SK-N-SH treated with all-trans-retinoic acid at 6 μM for 48 hours (cell line): ENCODE measurements around the gene HELZ2.

ENCODE experiments used
- ARNTL ChIP-seq: fragments of 450-650 bp; formaldehyde crosslinking; IDR thresholded peaks from 2 replicates; pipeline ENCODE4 v1.5.0; 2020; ENCODE audit warnings: low read depth, mild to moderate bottlenecking, moderate library complexity, borderline replicate concordance
- CREB5 ChIP-seq: fragments of 250-450 bp; sonication (Bioruptor Pico); IDR thresholded peaks from 2 replicates; pipeline ENCODE4 v1.5.1; 2020; ENCODE audit warnings: low read depth, mild to moderate bottlenecking, moderate library complexity
- POU6F1 ChIP-seq: fragments of 250-450 bp; sonication (Bioruptor Pico); IDR thresholded peaks from 2 replicates; pipeline ENCODE4 v1.8.0; 2021; ENCODE audit warnings: low read depth, mild to moderate bottlenecking, moderate library complexity, borderline replicate concordance
- TCF4 ChIP-seq: fragments of 250-450 bp; sonication (Bioruptor Pico); IDR thresholded peaks from 2 replicates; pipeline ENCODE4 v1.8.0; 2021; ENCODE audit warnings: mild to moderate bottlenecking, moderate library complexity, borderline replicate concordance
- TOX ChIP-seq: fragments of 250-450 bp; sonication (Bioruptor Pico); IDR thresholded peaks from 2 replicates; pipeline ENCODE4 v1.8.0; 2021; ENCODE audit warnings: mild to moderate bottlenecking, moderate library complexity, borderline replicate concordance
- ZFP30 ChIP-seq: fragments of 450-650 bp; formaldehyde crosslinking; IDR thresholded peaks from 2 replicates; pipeline ENCODE4 v1.5.0; 2022; ENCODE audit warnings: mild to moderate bottlenecking, moderate library complexity
- ZNF565 ChIP-seq: fragments of 450-650 bp; formaldehyde crosslinking; conservative IDR thresholded peaks from 2 replicates; pipeline ENCODE4 v1.5.0; 2020; ENCODE audit warnings: low read depth, mild to moderate bottlenecking, moderate library complexity

- no peak for TF ChIP-seq ZFP30
- TF ChIP-seq ARNTL (CRISPR knock-in tag), result no peak
- TF ChIP-seq POU6F1 (CRISPR knock-in tag), result no peak
- TF ChIP-seq ZNF565 (CRISPR knock-in tag), result no peak
- no peak for TF ChIP-seq TOX (CRISPR knock-in tag)
- TF ChIP-seq TCF4 (CRISPR knock-in tag), result no peak
- TF ChIP-seq CREB5, result no peak
Observed at GRCh38 chr20:63562461-63563224, 11.4 kb downstream of the HELZ2 start.
